UCSD-AML1 (cell line): ENCODE data around the gene COL5A1.

Source experiments
- DNase-seq: peaks from one replicate; lab custom pipeline; 2025; ENCODE audit not compliant: unreplicated experiment; lab: John Stamatoyannopoulos, UW

Gene COL5A1

DNA sequence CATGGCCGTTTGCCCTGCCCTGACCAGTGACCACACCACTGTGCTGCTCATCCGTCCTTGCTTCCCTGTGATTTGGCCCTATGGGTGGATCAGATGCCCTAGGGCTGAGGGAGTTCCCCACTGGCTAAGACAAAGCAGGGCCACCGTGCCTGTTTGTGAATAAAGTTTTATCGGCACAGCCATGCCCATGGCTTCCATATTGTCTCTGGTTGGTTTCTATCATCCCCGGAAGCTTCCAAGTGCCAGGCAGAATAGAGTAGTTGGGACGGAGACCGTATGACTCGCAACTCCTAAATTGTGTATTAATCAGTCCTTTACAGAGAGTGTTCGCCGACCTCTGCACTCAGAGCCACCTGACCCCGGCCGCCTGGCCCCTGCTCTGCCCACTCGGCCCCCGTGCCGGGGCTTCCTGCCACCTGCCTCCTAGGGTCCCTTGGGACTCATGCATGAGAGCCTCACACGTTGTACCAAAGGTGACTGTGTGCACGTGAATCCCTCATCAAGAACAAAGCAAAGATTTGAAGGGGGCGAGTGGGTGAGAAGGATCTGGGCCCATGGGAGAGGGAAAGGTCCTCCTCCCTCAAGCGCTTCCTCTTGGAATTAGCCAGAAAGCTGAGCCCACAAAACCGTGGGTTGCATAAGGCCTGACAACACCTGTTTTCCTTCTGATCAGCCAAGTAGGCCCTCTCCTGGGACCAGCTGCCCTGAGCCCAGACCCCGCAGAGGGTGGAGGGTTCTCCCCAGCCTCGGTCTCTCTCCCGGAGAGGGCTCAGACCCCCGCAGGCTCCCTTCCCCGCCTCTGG is 227.3 kb downstream of the COL5A1 start:
- DNase-seq, result no peak

DNA sequence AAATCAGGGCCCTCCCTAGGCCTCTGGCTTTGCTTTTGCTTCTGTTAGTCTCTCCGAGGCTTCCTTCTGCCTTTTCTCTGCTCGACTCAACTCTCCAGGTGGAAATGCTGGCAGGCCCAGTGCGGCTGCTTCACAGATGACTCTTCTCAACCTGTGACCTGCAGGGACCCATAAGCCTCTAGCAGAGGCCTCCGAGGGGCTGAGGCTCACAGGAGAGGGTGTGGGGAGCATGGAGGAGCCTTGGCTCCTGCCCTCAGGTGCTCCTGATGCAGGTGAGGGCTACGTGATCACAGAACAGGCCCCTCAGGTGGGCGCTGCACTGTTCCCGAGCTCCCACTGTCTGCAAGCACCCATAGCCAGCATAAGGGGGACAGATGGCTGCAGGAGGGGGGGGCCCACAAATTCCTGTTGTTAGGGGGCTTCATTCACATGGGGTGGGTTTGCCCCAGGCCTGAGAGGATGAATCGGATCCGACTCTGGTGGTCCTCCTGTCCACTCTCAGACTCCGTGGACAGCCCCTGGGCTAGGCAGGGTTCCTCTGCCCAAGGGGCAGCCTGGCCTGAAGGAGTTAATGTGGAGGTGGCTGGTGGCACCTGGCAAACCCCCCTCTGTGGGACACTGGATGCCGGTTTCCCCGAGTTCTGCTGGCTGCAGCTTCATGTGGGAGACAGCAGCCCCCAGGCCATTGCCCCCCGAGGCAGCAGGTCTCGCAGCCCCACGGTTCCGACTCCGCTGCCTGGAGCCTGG is 228.1 kb downstream of the COL5A1 start:
- DNase-seq, result no peak

DNA sequence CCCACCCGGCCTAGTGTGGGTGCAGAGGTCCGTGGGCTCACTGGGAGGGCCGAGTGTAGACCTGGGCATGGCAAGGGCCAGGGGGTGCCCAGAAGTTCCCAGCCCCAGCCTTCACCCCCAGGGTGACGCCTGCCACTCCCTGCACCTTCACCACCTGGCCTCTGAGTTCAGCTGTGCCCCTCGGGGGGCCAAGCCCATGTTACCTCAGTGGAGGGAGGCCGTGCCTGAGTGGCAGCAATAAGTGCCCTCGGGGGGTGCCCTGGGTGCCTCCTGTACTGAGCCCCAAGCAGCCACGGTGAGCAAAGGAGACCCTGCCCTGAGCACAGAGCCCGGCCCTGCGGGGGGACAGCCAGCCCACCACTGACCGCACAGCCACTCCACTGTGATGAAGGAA is 228.7 kb downstream of the COL5A1 start:
- no peak for DNase-seq

DNA sequence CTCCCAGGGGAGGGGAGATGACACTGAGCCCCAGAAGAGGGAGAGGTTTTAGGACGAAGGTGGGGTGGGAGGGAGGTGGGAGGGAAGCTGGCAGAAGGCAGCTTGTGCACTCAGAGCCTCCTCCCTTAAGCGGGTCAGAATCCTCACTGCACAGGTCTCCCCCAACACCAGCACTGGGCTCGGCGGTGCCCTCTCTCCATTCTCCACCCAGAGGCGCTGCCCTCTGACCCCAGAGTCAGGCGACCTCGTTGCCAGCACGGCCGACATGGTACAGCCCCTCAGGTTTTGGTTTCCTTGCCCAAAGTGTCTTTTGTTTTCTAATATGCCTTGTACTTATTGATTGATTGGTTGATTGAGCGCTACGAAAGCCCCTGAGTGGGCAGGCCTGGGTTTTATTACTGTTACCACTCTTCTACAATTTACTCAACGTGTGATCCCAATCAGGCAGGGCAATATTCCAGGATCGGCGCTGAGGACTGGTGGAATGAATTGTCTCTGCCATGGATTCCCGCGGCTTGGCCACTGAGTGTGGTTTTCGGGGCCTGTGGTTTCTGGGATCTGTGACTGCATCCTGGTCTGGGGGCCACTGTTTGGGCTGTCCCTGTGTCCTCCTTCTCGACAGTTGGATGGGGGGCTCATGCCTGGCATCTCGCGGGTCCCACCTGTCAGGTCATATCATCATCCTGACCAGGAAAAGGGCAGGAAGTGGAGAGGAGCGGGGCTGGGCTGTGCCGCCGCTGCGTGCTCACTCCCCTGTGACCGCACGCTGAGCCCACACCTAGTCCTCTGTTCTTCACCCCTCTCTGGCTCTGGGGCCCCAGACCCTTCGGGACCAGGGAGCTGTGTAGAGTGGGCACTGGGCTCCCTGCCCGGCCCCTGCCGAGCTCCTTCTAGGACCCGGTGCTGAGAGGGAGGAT is 229.4 kb downstream of the COL5A1 start:
- DNase-seq, result no peak

DNA sequence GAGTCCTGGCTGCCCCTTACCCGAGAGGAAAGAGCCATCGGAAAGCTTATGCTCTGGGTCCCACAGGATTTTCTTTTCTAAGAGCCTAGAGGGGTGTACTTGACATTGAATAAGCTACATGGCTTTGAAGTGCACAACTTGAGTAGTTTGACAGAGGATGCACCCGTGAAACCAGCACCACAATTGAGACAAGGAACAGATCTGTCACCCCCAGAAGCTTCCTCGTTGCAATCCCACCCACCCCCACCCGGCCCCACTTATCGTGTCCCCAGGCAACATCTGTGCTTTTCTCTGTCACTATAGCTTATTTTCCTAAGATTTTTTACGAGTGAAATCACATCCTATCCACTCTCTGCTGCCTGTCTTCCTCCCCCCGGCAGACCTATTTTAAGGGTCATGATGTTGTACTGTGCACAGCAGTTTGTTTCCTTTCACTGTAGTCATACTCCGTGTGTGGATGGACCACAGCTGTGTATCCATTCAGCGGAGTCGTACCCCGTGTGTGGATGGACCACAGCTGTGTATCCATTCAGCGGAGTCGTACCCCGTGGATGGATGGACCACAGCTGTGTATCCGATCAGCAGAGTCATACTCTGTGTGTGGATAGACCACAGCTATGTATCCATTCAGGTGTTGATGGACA is 230.2 kb downstream of the COL5A1 start:
- DNase-seq, result no peak

DNA sequence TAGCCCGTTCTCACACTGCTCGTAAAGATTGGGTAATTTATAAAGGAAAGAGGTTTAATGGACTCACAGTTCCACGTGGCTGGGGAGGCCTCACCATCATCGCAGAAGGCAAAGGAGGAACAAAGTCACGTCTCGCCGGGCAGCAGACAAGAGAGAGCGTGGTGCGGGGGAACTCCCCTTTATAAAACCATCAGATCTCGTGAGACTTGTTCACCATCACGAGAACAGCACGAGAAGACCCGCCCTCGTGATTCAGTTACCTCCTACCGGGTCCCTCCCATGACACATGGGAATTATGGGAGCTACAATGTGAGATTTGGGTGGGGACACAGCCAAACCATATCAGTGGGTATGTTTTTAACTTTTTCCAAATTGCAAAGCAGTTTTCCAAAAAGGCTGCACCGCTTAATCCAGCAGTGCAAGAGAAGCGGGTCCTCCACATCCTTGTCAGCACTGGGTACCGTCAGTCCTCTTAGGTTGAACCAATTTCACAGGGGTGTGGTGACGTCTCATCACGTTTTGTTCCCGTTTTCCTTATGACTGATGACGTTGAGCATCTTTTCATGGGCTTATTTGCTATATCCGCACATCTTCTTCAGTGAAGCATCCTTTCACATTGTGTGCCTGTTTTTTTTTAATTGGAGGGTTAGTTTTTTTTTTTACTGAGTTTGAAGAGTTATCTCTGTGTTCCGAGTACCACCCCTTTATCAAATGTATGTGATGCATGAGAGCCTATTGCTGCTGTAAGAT is 231.1 kb downstream of the COL5A1 start:
- DNase-seq, result no peak

DNA sequence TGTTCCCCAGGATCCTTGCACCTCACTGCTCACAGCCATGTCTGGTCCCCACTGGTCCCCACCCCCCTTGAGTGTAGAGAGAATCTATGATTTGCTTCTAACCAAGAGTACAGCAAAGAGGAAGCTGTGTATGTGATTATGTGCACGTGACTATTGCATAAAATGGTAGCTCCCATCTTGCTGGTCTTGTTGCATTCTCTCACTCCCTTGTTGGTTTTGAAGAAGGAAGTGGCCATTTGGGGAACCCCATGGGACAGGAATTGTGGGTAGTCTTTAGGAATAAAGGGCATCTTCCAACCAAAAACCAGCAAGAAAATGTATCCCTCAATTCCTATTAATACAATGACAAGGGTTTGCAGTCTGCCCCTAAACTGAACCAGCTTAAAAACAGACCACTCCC is 233.8 kb downstream of the COL5A1 start:
- DNase-seq, result no peak

DNA sequence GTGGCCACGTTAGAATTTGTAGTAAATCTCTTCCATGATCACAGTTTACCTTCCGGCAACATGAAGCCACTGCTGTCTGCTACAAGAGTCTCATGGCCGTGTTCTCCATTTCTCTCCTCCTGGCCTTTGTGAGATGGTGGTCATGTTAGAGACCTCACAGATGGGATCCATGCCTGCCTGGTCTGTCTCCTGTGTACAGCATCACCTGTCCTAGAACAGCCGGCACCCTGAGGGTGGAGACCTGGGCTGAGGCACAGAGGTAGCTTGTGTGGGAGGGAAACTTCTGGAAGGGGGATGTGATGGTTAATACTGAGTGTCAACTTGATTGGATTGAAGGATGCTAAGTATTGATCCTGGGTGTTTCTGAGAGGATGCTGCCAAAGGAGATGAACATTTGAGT is 235.9 kb downstream of the COL5A1 start:
- DNase-seq, result no peak

DNA sequence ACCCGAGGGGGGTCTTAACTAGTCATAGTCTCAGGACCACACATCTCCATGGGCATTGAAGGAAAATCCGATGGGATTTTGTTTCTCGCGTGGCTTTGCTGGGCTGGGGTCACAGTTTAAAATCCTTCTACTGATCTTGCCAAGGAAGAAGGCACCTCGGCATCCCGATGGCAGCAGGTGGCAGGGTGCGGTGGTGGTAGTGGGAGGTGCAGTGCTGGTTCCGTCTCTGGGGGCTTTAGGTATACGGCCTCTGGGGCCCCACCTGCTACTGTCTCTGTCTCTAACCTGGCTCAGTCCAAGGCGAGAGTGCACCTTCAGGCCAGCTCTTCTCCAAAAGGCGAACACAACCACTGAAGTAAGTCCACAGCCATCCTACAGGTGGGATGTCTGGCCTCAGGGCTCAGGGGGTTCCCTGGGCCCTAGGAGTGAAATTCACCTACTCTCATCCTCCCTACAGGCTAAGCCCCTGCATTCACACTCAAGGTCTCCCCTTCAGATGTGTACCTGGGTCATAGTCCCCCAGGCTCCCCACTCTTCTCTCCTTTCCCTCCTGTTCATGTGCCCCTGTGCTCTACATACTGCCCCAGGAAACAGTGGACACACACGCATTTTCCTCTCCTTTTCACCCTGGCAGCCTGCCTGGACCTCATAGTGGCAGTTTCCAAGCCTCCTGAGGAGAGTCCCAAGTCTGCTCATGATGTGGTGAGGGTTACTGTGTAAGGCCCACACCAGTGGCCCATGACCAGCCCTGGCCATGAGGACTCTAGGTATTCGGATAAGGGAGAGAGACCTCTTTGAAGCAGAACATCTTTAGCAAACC is 238.3 kb downstream of the COL5A1 start:
- no peak for DNase-seq

DNA sequence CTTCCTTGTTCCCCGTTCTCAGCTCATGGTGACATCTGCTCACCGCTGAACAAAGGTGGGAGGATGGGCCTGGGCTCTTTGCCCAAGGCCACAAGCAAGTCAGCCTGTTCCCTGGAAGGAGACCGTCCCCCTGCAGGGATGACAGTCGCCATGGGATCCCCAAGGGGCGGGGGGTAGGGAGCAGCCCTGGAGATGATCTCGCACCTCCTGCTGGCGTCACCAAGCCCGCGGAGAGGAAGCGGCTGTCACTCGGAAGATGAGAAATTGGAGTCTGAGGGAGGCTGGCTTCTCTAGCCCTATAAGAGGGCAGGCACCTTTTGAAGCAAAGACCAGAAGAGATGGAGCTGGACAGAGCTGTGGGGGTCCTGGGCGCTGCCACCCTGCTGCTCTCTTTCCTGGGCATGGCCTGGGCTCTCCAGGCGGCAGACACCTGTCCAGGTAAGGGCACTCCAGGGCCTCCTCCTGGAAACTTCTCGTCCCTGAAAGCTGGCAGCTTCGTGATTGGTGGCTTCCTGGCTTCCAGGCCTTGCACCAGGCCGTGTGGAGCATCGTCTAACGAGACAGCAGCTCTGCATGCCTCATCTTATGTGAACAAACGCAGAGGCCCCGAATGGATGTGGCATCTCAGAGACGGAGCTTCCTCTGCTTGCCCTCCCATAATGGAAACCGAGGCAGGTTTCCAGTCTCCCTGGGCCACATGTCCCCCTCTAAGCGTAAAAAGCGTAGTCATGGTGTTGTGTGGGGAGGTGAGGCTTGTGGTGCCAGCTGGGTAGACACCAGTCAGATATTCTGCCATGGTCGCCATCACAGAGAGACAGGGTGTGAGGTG is 239.1 kb downstream of the COL5A1 start, which contains the start of gene FCN2:
TSS of gene FCN2 (plus strand) at position 327 of the 829 bp plus-strand sequence. CDS start at position 339, 12 bp downstream.
- DNase-seq, result no peak

DNA sequence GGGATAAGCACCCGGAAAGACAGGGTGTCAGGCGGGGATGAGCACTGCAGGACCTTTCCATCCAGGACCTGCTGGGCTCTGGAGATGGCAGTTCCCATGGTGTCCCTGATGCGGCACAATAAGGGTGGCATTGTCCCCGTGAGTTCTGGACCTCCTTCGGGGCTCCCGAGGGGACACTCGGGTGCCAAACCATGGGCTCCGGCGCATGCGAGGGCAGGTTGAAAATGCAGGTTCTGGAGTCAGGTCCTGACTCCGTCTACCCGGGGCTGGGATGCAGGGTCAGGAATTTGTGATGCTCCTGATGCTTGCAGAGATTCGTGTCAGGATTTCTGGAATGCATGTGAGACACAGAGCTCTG is 239.7 kb downstream of the COL5A1 start:
- no peak for DNase-seq

DNA sequence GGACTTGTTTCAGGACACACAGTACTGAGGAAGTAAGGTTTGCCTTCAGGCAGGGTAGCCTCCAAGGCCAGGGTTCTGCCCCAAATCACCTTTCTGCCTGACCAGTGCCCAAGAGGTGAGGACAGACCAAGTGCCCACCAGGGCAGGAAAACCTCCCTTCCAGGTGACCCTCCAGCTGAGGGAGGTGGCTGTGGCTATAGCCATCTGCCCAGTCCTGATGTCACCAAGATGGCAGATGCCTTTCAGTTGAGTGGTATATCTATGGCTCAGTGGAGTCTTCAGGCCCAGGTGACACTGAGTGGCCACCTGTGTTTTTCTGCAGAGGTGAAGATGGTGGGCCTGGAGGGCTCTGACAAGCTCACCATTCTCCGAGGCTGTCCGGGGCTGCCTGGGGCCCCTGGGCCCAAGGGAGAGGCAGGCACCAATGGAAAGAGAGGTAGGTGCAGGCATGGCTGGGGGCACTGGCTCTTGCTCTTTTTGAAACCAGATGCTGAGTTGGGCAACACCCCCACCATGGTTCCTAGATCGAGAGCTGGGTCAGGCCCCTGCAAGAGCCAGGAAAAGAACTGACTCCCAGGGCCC is 240.7 kb downstream of the COL5A1 start:
- no peak for DNase-seq

DNA sequence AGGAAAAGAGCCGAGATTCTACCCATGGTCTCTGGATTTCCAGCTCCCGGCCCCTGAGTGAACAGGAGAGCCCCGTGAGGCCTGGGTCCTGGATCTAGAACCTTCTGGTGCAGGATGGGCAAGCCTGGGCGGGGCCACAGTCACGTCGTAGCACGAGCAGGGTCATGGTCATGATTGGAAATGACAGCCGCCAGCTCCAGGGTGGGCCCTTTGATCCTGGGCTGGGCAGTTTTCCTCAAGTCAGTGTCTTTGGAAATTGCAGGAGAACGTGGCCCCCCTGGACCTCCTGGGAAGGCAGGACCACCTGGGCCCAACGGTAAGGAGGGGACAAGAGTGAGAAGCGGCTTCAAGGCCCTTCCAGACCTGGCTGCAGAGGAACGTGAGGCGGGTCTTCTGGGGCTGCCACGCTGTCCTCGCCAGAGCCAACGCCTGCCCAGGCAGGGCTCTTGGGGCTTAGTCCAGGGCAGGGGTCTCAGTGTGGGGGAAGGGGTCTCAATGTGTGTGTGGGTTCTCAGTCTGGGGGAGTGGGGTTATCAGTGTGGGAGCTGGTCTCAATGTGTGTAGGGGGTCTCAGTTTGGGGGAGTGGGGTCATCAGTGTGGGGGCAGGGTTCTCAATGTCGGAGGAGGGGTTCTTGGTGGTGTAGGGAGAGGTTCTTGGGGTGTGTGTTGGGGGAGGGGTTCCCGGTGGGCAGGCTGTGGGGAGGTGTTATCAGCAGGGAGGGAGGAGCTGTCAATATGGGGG is 241.6 kb downstream of the COL5A1 start:
- no peak for DNase-seq

DNA sequence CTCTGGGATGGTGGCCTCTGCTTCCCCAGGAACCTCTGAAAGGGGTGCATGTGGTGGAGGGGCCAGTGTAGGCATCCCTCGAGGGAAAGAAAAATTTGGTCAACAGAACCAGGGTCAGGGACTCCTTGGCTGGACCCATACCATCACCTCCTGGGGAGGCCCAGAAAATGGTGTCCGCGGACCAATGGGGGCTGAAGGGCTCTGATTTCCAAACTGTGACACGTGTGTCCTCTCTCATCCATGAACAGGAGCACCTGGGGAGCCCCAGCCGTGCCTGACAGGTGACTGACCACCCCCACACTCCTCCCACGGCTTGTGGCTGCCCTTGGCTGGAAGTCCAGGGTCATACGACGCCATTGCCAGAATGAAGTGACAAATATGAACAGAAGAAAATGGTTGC is 242.9 kb downstream of the COL5A1 start:
- DNase-seq, result no peak

DNA sequence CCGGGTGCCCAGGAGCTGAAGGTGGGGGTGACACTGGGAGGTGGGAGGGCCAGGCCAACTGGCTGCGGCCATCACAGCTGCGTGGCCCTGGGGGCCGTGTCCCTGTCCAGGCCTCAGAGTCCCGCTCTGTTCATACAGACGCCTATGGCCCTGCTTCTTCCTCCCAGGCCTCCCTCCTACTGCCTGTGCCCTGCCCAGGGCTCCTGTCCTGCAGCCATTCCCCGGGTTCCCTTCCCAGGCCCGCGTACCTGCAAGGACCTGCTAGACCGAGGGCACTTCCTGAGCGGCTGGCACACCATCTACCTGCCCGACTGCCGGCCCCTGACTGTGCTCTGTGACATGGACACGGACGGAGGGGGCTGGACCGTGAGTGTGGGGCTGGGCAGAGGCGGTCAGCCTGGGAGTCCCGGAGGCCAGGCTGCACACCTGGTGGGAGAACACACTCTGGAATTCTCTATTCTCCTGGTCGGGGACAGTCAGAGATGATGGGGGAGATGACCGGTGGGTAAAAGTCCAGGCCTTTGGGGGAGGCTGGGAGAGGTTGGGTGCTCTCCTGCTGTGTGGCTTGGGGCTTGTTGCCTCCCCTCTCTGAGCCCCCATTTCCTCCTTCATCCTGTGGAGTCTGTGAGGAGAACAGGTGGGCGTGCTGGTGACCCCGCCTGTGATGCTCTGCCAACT is 243.5 kb downstream of the COL5A1 start:
- DNase-seq, result no peak

DNA sequence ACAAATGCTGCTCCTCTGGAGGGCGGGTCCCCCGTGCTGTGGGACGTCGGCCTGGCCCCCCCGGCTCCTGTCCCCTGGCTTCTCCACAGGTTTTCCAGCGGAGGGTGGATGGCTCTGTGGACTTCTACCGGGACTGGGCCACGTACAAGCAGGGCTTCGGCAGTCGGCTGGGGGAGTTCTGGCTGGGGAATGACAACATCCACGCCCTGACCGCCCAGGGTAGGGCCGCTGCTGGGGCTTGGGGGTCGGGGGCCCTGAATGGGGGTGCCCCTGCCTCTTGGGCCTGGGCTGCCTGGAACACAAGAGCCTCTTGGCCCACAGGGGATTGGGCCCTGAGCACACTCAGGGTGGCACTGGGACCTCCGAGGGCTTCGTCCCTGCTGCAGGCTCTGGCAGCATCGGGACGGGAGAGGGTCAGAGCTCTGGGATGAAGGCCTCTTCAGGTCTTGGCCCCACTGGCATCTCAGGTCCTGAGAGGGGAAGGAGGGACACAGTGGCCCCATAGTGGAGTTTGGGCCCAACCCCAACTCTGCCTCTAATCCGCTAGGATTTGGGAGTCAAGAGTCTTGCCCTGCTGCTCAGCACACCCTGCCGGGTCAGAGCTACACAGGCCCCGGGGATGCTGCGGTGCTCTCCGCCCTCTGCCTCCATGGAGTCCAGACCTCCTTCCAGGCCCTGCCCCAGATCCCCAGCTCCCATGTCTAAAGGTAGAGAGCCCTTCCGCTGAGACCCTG is 244.2 kb downstream of the COL5A1 start:
- no peak for DNase-seq
